Transverse colon (tissue), 3 donors: Measurements from ENCODE around the gene PCDHGA3.

Experiments
- CTCF ChIP-seq, 5 experiments: fragments of 200-600 bp in 3 of 5; fragments of 450-650 bp in 2 of 5; sonication (generic) in 3 of 5; IDR thresholded peaks; 1 replicate in 2 of 5; 2 replicates in 3 of 5; pipeline ENCODE4 v1.5.1; 2016 to 2017; ENCODE audit warnings: antibody characterized with exemption in 5 of 5, inconsistent platforms in 3 of 5, mild to moderate bottlenecking in 2 of 5, moderate library complexity in 1 of 5
- EP300 ChIP-seq: sonication (generic); formaldehyde crosslinking; IDR thresholded peaks from one replicate; pipeline ENCODE4 v1.6.1; 2017; ENCODE audit warnings: antibody characterized with exemption, low read depth
- POLR2A ChIP-seq: fragments of 450-650 bp; IDR thresholded peaks from one replicate; pipeline ENCODE4 v1.6.1; 2016; ENCODE audit warnings: antibody characterized with exemption, mild to moderate bottlenecking, moderate library complexity

GRCh38 chr5:141359790-141360426 lies 16.3 kb downstream of the PCDHGA3 start, which contains the start of gene PCDHGB2:
- peak; percentile 18 to 43 (median 39) for TF ChIP-seq CTCF (IDR thresholded peaks at IDR 0.05)
- no peak for TF ChIP-seq POLR2A
- no peak for TF ChIP-seq EP300
